ENCODE data around the gene CCT8L2. TPM values are rescaled to one million over a fixed set of nuclear protein-coding genes. Genes with fewer than 3 reads are reported as not detected.
"Not testable (repeated sequence)": the region's sequence is repeated elsewhere in the genome, so short reads cannot be mapped to it uniquely, and the experiment has no call there.

CCT8L2 gene
- total and polyA plus RNA-seq, 2 donors: 0.02 TPM; not detected in 1

GRCh38 chr22:16609548-16610261 lies 17.1 kb upstream of the CCT8L2 start:
- H3K27me3 ChIP-seq (ENCODE audit: control insufficient read depth in 2 of 2, insufficient read depth in 1 of 2, low read length in 1 of 2): peaks cover 13 to 24% of the 10 kb centered on the region in 2 donors
- H3K36me3 ChIP-seq (ENCODE audit: control insufficient read depth in 2 of 2, insufficient read depth in 2 of 2, low read length in 1 of 2): no peaks in the 10 kb centered on the region
- DNase-seq (ENCODE audit: low read depth in 6 of 9, low spot score in 9 of 9): peak in 1 of 9 donors; percentile 15
- 3% methylated on average over 77 of the region's 77 CpGs for WGBS
- H3K4me1 ChIP-seq (ENCODE audit: control insufficient read depth in 2 of 2, insufficient read depth in 2 of 2, low read length in 2 of 2): peaks cover 0 to 4% of the 10 kb centered on the region in 2 donors
- H3K4me3 ChIP-seq (ENCODE audit: low read length in 2 of 2): peak overlapping the region in 1 of 2 donors; percentile 18
- no peak overlapping the region for H3K27ac ChIP-seq (ENCODE audit: low read depth in 1 of 2, low read length in 1 of 2)
- no peaks in the 10 kb centered on the region for H3K9me3 ChIP-seq (ENCODE audit: control insufficient read depth in 2 of 2, insufficient read depth in 1 of 2, low read length in 1 of 2)

- Histone ChIP-seq H3K4me3 (ENCODE audit: low read length in 2 of 2) (no peak overlapping the region), H3K27me3 (ENCODE audit: control insufficient read depth in 2 of 2, insufficient read depth in 1 of 2, low read length in 1 of 2) (peaks cover 15 to 26% of the 10 kb centered on the region in 2 donors), H3K27ac (ENCODE audit: low read depth in 1 of 2, low read length in 1 of 2) (no peak overlapping the region), H3K36me3 (ENCODE audit: control insufficient read depth in 2 of 2, insufficient read depth in 2 of 2, low read length in 1 of 2) (no peaks in the 10 kb centered on the region), H3K4me1 (ENCODE audit: control insufficient read depth in 2 of 2, insufficient read depth in 2 of 2, low read length in 2 of 2) (peaks cover 0 to 4% of the 10 kb centered on the region in 2 donors), H3K9me3 (ENCODE audit: control insufficient read depth in 2 of 2, insufficient read depth in 1 of 2, low read length in 1 of 2) (no peaks in the 10 kb centered on the region)
- no peak for DNase-seq (ENCODE audit: low read depth in 6 of 9, low spot score in 9 of 9)
- WGBS: 38% methylated on average over 22 of the region's 22 CpGs
Measured at GRCh38 chr22:16608931-16609330, 16.3 kb upstream of the CCT8L2 start.

DNA sequence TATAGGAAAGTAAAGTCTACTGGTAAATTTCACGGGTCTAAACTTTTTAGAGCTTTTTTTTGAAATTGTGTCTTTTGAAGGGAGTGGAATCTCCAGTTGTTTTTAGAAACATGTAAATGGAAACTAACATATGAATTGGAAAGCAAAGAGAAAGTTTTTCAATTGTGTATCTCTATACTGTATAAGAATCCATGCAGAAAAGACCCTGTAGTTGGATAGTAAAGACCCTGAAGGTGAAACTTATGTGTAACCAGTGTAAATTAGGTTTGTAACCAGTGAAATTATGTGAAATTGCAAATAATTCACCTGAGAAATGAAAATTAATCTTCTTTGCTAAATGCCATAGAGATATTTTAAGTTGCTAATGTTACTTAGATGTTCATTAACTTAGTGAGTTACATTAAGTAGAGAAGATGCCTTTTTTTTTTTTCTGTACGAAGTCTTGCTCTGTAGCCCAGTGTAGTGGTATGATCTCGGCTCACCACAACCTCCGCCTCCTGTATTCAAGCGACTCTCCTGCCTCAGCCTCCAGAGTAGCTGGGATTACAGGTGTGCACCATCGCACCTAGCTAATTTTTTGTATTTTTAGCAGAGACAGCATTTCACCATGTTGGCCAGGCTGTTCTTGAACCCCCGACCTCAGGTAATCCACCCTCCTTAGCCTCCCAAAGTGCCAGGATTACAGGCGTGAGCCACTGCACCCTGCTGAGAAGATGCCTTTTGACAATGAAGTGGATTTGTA lies 11.8 kb upstream of the CCT8L2 start:
- H3K4me1 ChIP-seq (ENCODE audit: control insufficient read depth in 2 of 2, insufficient read depth in 2 of 2, low read length in 2 of 2); H3K4me3 ChIP-seq (ENCODE audit: low read length in 2 of 2); H3K9me3 ChIP-seq (ENCODE audit: control insufficient read depth in 2 of 2, insufficient read depth in 1 of 2, low read length in 1 of 2); H3K27ac ChIP-seq (ENCODE audit: low read depth in 1 of 2, low read length in 1 of 2); H3K36me3 ChIP-seq (ENCODE audit: control insufficient read depth in 2 of 2, insufficient read depth in 2 of 2, low read length in 1 of 2); DNase-seq (ENCODE audit: low read depth in 6 of 9, low spot score in 9 of 9): not testable (repeated sequence)
- H3K27me3 ChIP-seq (ENCODE audit: control insufficient read depth in 2 of 2, insufficient read depth in 1 of 2, low read length in 1 of 2): peaks cover 30 to 43% of the 10 kb centered on the region in 2 donors
- 73% methylated on average over 8 of the region's 8 CpGs for WGBS

- H3K9me3 ChIP-seq (ENCODE audit: control insufficient read depth in 2 of 2, insufficient read depth in 1 of 2, low read length in 1 of 2); H3K4me3 ChIP-seq (ENCODE audit: low read length in 2 of 2); H3K36me3 ChIP-seq (ENCODE audit: control insufficient read depth in 2 of 2, insufficient read depth in 2 of 2, low read length in 1 of 2); DNase-seq (ENCODE audit: low read depth in 6 of 9, low spot score in 9 of 9); H3K4me1 ChIP-seq (ENCODE audit: control insufficient read depth in 2 of 2, insufficient read depth in 2 of 2, low read length in 2 of 2); H3K27ac ChIP-seq (ENCODE audit: low read depth in 1 of 2, low read length in 1 of 2): not testable (repeated sequence)
- 27% methylated on average over 9 of the region's 9 CpGs for WGBS
- peaks cover 25 to 36% of the 10 kb centered on the region in 2 donors for H3K27me3 ChIP-seq (ENCODE audit: control insufficient read depth in 2 of 2, insufficient read depth in 1 of 2, low read length in 1 of 2)
Measured at GRCh38 chr22:16603770-16604242, 11.2 kb upstream of the CCT8L2 start.

DNA sequence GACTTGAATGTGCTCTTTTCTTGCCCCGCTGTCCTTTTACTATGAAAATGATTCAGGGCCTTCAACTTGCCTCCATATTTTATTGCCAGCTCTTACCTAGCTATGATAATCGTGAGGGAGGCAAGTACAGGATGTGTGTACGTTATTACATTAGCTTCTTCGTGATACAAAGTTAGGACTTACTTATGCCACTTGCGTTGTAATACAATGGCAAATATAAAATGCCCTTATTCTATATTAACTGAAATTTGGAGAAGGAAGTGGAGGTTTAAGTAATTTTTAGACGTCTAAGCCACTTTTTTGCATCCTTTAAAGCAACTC lies 10.8 kb upstream of the CCT8L2 start:
- Histone ChIP-seq H3K36me3 (ENCODE audit: control insufficient read depth in 2 of 2, insufficient read depth in 2 of 2, low read length in 1 of 2) (no peaks in the 10 kb centered on the region), H3K9me3 (ENCODE audit: control insufficient read depth in 2 of 2, insufficient read depth in 1 of 2, low read length in 1 of 2) (no peaks in the 10 kb centered on the region), H3K27me3 (ENCODE audit: control insufficient read depth in 2 of 2, insufficient read depth in 1 of 2, low read length in 1 of 2) (peaks cover 24 to 32% of the 10 kb centered on the region in 2 donors), H3K4me1 (ENCODE audit: control insufficient read depth in 2 of 2, insufficient read depth in 2 of 2, low read length in 2 of 2) (no peaks in the 10 kb centered on the region), H3K4me3 (ENCODE audit: low read length in 2 of 2) (peak overlapping the region in 1 of 2 donors; percentile 35), H3K27ac (ENCODE audit: low read depth in 1 of 2, low read length in 1 of 2) (no peak overlapping the region)
- 12% methylated on average over 6 of the region's 6 CpGs for WGBS
- no peak for DNase-seq (ENCODE audit: low read depth in 6 of 9, low spot score in 9 of 9)

- H3K27me3 ChIP-seq (ENCODE audit: control insufficient read depth in 2 of 2, insufficient read depth in 1 of 2, low read length in 1 of 2): peaks cover 24 to 32% of the 10 kb centered on the region in 2 donors
- peak overlapping the region; percentile 17 to 35 for H3K4me3 ChIP-seq (ENCODE audit: low read length in 2 of 2)
- peak in 2 of 9 donors; percentile 4 to 11 for DNase-seq (ENCODE audit: low read depth in 6 of 9, low spot score in 9 of 9)
- not testable (repeated sequence) for H3K36me3 ChIP-seq (ENCODE audit: control insufficient read depth in 2 of 2, insufficient read depth in 2 of 2, low read length in 1 of 2); H3K27ac ChIP-seq (ENCODE audit: low read depth in 1 of 2, low read length in 1 of 2); H3K4me1 ChIP-seq (ENCODE audit: control insufficient read depth in 2 of 2, insufficient read depth in 2 of 2, low read length in 2 of 2); H3K9me3 ChIP-seq (ENCODE audit: control insufficient read depth in 2 of 2, insufficient read depth in 1 of 2, low read length in 1 of 2)
- WGBS: 8% methylated on average over 33 of the region's 33 CpGs
Measured at GRCh38 chr22:16602728-16603447, 10.3 kb upstream of the CCT8L2 start.

- H3K36me3 ChIP-seq (ENCODE audit: control insufficient read depth in 2 of 2, insufficient read depth in 2 of 2, low read length in 1 of 2); H3K27ac ChIP-seq (ENCODE audit: low read depth in 1 of 2, low read length in 1 of 2); H3K9me3 ChIP-seq (ENCODE audit: control insufficient read depth in 2 of 2, insufficient read depth in 1 of 2, low read length in 1 of 2); H3K4me1 ChIP-seq (ENCODE audit: control insufficient read depth in 2 of 2, insufficient read depth in 2 of 2, low read length in 2 of 2): not testable (repeated sequence)
- H3K27me3 ChIP-seq (ENCODE audit: control insufficient read depth in 2 of 2, insufficient read depth in 1 of 2, low read length in 1 of 2): peaks cover 24 to 32% of the 10 kb centered on the region in 2 donors
- DNase-seq (ENCODE audit: low read depth in 6 of 9, low spot score in 9 of 9): peak in 1 of 9 donors; percentile 10
- peak overlapping the region; percentile 31 to 41 for H3K4me3 ChIP-seq (ENCODE audit: low read length in 2 of 2)
- 1% methylated on average over 70 of the region's 70 CpGs for whole genome bisulfite sequencing
Measured at GRCh38 chr22:16602224-16602727, 9.7 kb upstream of the CCT8L2 start.

- H3K9me3 ChIP-seq (ENCODE audit: control insufficient read depth in 2 of 2, insufficient read depth in 1 of 2, low read length in 1 of 2): no peaks in the 10 kb centered on the region
- under 1% methylated on average over 99 of the region's 100 CpGs for WGBS
- peaks cover 24 to 32% of the 10 kb centered on the region in 2 donors for H3K27me3 ChIP-seq (ENCODE audit: control insufficient read depth in 2 of 2, insufficient read depth in 1 of 2, low read length in 1 of 2)
- peak overlapping the region; percentile 31 to 41 for H3K4me3 ChIP-seq (ENCODE audit: low read length in 2 of 2)
- peak in 3 of 9 donors; percentile 12 to 40 (median 38) for DNase-seq (ENCODE audit: low read depth in 6 of 9, low spot score in 9 of 9)
- no peaks in the 10 kb centered on the region for H3K36me3 ChIP-seq (ENCODE audit: control insufficient read depth in 2 of 2, insufficient read depth in 2 of 2, low read length in 1 of 2)
- H3K27ac ChIP-seq (ENCODE audit: low read depth in 1 of 2, low read length in 1 of 2): peak overlapping the region in 1 of 2 donors; percentile 64
- no peaks in the 10 kb centered on the region for H3K4me1 ChIP-seq (ENCODE audit: control insufficient read depth in 2 of 2, insufficient read depth in 2 of 2, low read length in 2 of 2)
Measured at GRCh38 chr22:16601437-16602223, 9.0 kb upstream of the CCT8L2 start.
